Nucleus accumbens (tissue), 56 donors: Measurements from ENCODE around the gene CRYBG3.

Experiments used
- DNase-seq, 56 donors: peaks; one replicate each; lab custom pipeline; 2025; lab: John Stamatoyannopoulos, UW

The CRYBG3 gene

DNA sequence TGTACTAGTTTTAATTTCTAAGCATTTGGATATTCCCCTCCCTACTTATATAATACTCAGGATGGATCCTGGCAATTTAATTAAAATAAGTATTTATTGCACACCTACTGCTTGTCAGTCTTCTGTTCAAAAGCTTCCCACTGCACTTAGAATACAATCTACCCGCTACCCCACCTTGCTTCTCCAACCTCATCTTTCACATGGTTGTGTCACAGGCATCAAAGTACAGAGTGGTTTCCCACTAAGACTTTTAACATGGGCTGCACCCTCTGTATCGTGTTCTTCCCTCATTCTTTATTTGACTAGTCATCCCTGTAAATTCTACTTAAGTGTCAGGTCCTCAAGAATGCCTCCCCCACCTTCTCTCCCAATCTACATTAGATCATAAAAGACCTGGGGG lies 115.4 kb downstream of the CRYBG3 start:
- DNase-seq: peak in 12 of 56 donors; percentile 12 to 84 (median 50)

DNA sequence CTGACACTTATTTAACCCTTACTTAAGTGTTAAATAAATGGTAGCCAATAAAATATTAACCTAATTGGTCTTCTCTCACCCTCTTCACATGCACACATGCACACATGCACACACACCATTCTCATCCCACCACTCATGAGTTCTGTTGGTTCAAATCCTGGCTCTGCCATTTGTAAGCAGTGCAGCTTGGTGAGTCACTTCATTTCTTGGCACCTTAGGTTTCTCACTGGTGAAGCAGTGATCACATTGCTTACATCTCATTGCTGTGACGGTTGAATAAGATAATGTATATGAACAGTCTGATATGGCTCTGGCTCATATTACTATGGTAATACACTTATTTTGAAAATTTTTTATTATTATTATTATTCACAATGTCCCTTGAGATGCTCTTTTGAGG lies 116.6 kb downstream of the CRYBG3 start:
- DNase-seq: no peak

DNA sequence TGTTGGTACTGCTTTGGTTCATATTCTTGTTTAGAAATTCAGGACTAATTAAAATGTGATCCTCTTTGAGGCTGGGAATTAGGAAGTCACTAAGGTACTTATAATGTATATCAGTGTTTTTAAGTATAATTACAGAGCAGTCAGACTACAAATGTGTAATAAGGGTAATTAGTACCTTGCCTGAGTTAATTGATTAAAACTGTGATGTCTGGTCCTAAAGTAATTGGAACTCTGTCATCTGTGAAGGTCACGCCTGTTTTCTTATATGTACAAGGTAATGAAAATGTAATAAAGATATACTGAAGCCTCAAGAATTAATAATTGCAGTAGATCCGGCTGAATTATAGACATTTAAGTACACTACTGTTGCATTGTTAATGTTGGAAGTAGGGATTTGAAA lies 117.6 kb downstream of the CRYBG3 start:
- DNase-seq: no peak

DNA sequence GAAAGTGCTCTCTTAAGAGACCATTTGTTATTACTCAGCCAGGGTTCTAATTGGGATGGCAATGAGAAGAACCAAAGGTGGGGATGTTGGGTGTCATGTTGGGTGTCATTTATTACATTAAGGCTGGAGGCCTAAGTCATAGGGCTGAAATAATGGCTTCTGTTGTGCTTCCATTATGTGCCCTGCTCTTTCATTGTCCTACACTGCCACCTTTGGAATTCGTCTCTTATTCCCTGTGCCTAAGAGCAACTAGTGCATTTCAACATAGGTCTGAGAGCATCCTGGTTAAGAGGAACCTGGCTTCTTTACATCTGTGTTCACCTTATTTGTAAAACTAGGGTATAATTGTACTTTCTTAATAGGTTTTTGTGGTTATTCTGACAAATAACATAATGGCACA lies 118.2 kb downstream of the CRYBG3 start:
- DNase-seq: no peak

DNA sequence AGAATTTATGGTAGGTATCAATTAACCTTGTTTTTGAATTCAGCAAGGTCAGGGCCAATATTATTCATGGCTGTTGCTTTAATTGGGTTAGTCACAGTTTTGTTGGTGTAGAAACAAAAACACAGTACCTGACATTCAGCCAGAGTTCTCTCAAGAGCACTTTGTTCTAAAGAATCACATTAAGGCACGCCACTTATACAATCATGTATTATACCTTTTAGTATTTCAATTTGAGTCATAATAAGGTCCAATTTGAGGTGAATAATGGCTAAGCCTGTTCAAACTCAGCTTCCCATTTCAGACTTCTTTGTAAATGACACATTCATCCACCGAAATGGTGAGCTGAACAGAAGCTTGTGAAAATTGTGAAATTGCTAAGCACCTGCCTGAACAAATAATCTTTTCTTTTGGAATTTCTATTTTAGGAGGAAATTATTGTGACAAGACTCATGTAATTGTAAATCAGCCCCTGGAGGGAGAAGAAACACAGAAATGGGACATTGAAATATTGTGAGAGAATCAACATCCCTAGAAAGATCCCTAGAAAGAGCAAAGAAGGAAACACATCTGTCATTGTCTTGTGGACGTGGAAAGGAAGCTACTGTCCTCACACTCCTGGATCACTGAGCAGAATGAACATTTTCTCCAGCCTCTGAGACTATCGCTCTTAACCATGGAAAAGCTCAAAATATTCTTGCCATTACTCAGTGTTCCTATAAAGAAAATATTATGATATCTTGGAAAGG lies 121.2 kb downstream of the CRYBG3 start:
- no peak for DNase-seq

DNA sequence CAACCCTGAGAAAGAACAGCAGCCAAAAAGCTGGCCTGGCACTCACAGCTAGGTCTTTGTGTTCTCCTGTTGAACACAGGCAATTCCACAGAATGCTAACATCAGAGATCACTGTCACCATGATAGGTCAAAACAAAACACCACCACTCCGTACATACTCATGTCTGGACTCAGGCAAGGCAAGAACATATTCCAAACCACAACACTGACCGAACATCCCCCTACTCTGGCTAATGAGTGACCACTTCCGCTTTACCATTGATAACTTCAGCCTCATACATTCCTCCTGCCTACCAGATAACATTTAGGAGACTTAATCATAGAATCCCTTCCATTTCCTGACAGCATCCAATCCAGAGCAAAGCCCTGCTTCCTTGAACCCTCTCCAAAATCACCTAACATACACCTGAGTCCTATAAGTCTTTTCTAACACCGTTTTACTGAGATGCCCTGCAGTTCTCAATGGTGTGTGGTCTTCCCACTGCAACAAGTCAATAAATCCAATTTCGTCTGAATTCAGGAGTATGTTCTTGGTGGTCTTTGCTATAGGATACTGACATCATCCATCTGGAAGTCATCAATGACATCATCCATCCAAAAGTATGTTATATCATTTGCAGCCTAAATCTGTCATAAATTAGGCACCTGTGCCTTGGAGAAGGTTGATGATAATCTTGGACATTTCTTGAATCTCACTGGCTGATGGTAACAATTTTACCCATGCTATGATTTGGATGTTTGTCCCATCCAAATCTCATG lies 126.7 kb downstream of the CRYBG3 start:
- DNase-seq: no peak

DNA sequence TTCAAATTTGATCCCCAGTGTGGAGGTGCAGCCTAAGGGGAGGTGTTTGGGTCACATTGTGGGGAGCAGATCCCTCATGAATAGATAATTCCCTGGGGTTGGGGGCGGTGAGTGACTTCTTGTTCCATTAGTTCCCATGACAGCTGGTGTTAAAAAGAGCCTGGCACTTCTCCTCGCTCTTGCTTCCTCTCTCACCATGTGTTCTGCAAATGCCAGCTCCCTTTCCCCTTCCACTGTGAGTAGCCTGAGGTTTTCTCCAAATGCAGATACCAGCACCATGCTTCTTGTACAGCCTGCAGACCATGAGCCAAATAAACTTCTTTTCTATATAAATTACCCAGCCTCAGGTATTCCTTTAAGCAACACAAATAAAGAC lies 127.3 kb downstream of the CRYBG3 start:
- no peak for DNase-seq

DNA sequence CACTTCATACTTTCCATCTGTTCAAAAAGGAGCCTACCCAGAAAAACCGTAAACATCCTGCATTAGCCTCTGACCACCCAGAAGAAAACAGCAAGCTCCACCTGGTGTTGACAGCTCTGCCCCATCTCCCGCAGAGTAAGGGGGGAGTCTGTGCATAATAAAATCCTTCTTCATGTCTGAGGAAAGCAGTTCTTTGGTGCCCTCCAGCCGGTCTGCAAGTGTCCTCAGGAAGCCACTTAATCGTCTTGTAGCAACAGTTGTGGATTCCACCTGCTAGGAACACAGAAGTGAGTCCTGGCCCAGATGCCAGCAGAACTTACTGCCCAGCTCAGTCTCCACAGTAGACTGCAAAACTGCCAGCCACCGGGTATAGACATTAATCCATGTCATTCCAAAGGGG lies 127.9 kb downstream of the CRYBG3 start:
- DNase-seq: no peak

DNA sequence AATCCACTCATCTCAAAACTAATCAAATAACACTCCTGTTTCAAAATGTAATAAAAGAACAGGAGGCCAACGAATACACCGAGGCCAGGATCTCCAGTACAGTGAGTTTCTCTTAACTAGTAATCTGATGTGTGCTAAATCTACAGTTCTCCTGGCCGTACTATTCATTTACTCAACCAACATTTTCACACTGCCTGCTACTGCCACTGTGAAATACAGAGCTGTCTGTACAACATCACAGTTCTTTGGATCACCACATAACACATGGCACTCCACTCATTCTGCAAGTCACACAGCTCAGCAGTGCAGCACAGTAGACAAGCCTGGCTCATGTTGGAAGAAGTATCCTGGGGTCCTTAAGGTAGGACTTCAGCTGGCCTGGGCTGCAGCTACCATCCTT lies 128.5 kb downstream of the CRYBG3 start:
- no peak for DNase-seq

DNA sequence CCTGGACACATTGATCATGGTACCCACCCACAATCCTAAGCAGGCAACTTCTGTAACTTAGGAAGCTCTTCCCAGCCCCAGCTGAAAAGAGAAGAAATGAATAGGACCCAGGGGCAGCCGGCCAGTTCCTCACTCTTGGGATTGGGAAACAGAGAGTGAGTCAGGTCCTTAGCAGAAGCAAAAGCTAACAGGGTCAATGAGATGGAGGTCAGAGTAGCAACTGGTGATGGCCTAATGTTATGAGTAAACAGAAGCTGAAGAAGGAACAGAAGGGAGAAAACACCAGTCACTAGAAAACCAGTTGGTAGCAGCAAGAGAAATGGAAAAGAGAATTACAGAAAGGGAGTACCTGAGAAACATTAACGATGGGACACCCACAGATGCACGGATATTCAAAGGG lies 130.5 kb downstream of the CRYBG3 start:
- DNase-seq: no peak

DNA sequence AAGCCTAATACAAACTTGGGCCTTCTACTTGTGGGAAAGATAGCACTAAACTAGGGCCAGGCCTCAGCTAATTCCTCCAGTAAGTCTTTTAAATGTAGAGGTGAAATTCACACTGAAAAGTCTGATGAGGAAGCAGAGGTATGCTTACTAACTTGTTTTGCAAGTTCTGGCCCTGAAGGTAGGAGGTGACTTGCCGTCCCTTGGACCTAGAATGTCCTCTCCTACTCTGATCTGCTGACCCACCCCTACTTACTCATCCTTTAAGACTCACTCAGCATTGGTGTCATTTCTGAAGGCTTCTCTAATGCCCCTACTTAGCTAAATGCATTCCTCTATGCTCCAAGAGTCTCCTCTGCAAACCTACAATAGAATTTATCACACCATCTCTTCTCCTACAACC lies 131.1 kb downstream of the CRYBG3 start:
- DNase-seq: no peak

DNA sequence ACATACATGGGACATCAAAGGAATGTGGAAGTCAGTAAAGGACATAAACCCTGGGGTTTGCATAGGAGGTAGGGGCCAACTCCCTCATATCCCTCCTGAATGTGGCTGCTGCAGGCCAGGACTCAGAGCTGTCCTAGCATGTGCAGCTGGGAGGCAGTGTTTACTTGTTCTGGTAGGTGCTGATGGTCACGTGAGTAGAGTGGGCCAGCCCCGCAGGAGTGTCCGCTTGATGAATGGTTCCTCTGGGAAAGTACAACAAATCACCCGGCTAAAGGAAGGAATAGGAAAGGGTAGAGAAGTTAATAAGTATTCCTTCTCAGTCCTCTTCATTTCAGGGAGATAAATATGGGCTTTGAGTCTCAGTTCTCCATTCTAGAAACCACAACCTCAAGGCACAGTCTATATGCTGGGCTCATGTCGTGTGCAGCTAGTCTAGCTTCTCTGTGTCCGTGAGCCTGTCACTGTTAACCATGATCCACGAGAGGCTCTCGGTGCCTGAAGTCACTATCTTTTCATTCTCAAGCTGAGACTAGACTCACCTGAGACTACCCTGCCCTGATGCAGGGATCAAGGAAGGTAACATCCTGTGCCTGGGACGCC lies 132.5 kb downstream of the CRYBG3 start:
- no peak for DNase-seq

DNA sequence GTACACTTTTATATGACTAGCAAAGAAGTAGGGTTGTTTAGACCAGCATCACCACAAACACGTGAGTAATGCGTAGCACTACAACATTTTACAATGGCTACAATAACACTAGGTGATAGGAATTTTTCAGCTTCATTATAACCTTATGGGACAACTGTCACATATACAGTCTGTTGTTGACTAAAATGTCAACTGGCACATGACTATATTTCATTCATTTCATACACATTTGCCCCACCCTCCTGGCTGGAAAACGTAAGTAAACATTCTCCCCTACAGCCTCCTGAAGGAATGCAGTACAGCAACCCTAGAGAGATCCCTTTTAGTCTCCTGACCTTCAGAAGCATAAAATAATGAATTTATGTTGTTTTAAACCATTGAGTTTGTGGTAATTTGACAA lies 134.2 kb downstream of the CRYBG3 start:
- DNase-seq: no peak

DNA sequence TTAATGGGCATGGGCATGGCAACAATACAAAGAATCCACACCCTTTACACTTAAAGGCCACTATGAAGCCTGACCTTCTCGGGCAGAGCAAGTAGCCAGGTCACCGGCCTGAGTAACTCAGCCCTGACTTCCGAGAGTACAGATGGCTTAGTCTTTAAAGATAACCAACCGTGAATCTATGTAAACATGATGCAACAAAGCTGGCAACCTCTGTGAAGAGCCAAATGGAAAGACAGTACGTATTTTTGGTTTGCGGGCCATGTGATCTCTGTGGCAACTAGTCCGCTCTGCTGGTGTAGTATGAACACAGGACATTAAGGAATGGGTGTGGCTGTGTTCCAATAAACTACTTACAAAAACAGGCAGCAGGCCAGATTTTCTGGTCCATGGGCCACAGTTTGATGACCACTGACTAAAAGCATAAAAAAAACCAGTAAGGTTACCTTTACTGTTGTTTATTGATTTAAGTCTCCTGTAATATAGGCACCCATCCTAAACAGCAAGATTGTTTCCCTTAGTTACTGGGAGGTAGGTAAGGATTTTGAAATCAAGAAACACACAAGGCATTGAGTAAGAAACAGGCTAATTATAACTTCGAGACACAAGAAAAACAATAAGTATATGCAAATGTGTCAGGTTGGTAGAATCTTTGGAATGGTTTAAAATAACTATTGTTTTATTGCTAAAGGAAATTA lies 136.0 kb downstream of the CRYBG3 start:
- no peak for DNase-seq

DNA sequence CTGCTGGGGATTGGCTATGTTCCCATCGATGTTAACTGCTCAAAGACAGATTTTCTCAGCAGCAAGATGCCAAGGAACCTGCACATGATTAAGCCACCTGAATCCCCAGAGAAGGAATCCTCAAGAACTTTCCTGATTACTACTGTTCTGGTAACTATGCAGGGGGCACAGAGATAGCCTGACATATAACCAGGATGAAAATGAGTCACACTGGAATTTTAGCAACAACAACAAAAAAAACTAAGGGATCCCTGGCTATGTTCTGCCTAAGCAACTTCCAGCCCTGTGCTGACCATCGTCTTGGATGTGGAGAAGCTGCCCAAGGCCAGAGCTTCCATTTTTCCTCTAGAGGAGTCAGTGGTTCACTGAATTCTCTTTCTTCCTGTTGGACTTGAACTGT lies 136.6 kb downstream of the CRYBG3 start:
- DNase-seq: no peak

DNA sequence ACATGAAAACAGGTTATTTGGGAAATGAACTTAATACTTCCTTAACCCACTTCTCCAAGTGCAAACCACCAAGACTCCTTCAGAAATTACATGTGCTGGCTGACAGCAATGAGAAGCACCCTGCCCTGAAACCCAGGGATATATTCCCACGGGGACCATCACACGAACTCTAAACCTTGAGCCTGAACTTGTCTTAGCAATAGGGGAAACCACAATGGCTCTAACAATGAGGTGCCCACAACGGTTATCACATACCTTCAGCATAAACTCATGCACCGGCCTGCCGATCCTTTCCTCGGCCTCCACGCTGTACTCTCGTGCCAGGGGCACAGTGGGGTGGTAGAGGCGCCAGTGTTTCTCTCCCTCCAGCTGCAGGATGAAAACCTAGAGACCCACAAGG lies 137.0 kb downstream of the CRYBG3 start:
- no peak for DNase-seq

DNA sequence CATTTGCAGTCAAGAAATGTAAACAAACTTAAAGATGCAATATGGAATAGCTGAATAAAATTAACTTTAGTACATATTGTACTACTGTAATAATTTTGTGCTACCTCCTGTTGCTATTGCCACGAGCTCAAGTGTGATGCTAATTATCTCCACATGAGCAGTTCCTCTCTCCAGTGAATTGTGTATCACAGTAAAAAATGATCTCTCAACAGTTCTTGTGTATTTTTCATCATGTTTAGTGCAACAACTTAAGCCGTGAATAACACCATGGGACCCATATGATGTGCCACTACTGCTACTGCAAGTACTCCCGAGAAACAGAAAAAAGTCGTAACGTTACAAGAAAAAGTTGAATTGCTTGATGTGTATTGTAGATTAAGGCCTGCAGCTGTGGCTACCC lies 138.1 kb downstream of the CRYBG3 start:
- no peak for DNase-seq

DNA sequence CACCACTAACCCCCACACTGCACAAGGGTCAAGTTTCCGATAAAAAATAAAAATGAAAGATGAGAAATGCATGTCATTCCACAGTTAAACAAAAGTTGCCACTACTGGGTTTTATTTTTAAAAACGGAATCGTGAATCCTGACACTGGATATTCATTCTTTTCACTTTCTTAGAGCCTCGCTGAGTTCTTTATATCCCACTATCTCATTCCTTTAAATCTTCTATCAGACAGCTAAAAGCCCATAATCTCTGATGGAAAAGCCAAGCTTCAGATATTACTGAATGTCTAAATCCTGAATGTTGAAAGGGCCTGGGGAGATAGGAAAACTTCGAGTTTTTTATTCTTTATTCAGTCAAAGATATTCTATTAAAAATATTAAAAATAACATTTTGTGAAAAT lies 138.7 kb downstream of the CRYBG3 start:
- no peak for DNase-seq

DNA sequence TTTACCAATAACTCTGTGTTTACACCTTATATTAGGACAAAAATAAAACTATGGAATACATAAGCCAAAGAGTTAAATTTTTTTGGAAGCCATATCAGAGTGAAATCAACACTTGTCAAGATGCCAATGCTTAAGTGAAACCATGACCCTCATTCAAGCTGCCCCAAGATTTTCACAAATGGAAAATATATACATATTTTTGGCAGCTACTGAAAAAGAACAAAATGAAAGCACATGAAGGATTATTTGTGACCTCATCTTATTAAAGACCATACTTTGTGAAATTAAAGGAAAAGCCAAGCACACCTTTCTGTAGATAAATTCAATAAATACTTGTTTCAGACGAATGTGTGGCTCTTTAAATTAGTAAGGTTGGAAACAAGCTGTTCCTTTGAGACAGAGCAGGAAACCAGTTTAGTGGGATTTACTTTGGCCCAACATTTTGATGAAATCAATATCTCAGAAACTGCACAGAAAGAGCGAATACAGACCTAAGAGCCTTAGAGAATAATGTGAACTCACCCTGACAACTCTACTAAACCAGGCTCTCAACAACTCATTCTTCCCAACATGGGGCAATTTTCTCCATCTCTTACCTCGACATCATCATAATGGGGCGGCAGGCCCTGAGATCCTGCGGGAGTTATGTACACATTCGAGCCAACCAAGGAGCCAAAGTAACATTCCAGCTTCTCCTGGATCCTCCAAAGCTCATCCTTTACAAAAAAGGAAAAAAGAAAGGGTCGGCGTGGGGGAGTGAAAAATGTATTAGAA lies 139.4 kb downstream of the CRYBG3 start:
- no peak for DNase-seq

DNA sequence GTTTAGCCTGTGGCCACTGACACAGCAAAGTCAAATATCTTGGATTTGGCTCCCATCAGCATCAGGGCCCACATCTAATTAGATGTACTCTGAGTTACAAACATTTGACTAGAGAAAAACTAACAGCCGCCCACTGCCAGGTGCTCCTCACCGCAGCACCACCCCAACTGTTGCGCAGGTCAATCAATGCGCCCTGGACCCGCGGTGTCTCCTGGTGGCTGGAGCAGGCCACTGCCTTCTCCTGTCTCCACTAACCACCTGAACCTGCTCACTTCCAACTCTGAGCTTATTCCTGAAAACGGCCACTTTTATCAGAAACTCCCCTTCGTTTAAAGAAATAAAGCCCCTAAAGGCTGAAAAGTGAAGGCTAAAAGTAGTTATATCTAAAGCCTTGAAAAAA lies 146.2 kb downstream of the CRYBG3 start:
- no peak for DNase-seq

DNA sequence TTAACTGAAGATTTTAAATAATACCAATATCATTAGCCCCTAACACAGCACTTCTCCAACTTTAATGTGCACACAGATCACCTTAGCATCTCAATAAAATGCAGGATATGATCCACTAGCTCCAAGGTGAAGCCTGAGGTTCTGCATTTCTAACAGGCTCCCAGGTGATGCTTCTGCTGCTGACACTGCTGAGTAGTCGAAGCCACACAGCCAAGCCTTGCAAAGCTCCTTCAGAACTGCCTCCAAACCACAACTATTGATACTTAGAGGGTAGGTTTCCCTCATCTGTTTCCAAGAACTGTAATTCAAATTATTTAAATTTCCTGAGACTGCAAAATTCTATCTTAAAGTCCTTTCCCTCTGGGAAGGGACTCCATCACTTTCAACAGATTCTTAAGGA lies 146.6 kb downstream of the CRYBG3 start:
- no peak for DNase-seq
